ENCODE data around the gene CTNNA3.

GRCh38 chr10:65940105-65940504 lies 1755.9 kb downstream of the CTNNA3 start:
- no peak for TF ChIP-seq CTCF (IDR thresholded peaks at IDR 0.05)
- no peak for TF ChIP-seq EP300 (IDR thresholded peaks at IDR 0.05; ENCODE audit: low read depth)
- no peak for TF ChIP-seq POLR2AphosphoS5 (IDR thresholded peaks at IDR 0.05)
- no peak for TF ChIP-seq POLR2A (IDR thresholded peaks at IDR 0.05)
